ENCODE results near the gene FRZB.

The FRZB gene

DNA sequence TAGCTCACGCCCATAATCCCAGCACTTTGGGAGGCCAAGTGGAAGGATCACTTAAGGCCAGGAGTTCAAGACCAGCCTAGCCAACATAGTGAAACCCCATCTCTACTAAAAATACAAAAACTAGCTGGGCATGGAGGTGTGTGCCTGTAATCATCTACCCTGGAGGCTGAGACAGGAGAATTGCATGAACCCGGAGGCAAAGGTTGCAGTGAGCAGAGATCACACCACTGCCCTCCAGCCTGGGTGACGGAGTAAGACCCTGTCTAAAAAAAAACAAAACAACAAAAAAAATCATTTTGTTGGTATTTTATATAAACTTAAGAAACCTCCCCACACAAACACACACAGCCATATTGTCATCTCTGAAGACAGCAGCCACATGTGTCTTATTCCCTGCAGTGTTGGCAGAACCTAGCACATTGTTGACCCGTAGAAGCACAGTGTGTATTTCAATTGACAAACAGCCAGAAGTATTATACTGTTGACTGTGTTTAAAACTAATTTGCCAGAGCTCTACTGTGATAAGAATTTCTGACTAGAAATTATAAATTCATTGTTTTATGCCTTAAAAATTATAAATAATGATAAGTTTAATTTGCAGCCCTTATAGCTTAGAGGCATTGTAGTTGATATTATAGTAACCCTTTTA, 82.3 kb downstream of the FRZB start:
- DNase-seq = no peak
